ENCODE results near the gene ZNF382.

- TF ChIP-seq, protein P1, sequence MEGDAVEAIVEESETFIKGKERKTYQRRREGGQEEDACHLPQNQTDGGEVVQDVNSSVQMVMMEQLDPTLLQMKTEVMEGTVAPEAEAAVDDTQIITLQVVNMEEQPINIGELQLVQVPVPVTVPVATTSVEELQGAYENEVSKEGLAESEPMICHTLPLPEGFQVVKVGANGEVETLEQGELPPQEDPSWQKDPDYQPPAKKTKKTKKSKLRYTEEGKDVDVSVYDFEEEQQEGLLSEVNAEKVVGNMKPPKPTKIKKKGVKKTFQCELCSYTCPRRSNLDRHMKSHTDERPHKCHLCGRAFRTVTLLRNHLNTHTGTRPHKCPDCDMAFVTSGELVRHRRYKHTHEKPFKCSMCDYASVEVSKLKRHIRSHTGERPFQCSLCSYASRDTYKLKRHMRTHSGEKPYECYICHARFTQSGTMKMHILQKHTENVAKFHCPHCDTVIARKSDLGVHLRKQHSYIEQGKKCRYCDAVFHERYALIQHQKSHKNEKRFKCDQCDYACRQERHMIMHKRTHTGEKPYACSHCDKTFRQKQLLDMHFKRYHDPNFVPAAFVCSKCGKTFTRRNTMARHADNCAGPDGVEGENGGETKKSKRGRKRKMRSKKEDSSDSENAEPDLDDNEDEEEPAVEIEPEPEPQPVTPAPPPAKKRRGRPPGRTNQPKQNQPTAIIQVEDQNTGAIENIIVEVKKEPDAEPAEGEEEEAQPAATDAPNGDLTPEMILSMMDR (IDR thresholded peaks at IDR 0.05; ENCODE audit: extremely low read depth in 1 of 2, insufficient read depth in 1 of 2, low read depth in 1 of 2, low read length in 2 of 2): no peak
- TF ChIP-seq POLR2AphosphoS5 (IDR thresholded peaks at IDR 0.05; ENCODE audit: insufficient read depth, low read depth, low read length) (no peak), GATA2 (IDR thresholded peaks at IDR 0.05; ENCODE audit: insufficient read depth, insufficient read length, low read depth, low read length) (no peak), POLR2A (IDR thresholded peaks at IDR 0.05; ENCODE audit: low read depth, low read length) (no peak), EZH2 (IDR thresholded peaks at IDR 0.05; ENCODE audit: borderline replicate concordance, low read depth, low read length, severe bottlenecking) (no peak), MAX (IDR thresholded peaks at IDR 0.05; ENCODE audit: insufficient read depth, insufficient read length) (no peak), JUN (IDR thresholded peaks at IDR 0.05; ENCODE audit: borderline replicate concordance, insufficient read depth, insufficient read length, low read depth) (no peak)
These were observed 33.9 kb downstream of the ZNF382 start for GRCh38 chr19:36638862-36639510.
